Esophagus squamous epithelium (tissue), 5 donors: Measurements from ENCODE around the gene DSCAML1. TPM values are rescaled to one million over a fixed set of nuclear protein-coding genes. Genes with fewer than 3 reads are reported as not detected.

Experiments used
- DNase-seq: peaks from one replicate; lab custom pipeline; 2025; lab: John Stamatoyannopoulos, UW
- H3K27ac ChIP-seq, 4 donors: fragments of 200-600 bp; sonication (generic); one replicate each; pipeline ENCODE4 v1.5.1; 2016 to 2019; ENCODE audit warnings: mild to moderate bottlenecking in 1 of 4
- H3K27me3 ChIP-seq, 4 donors: fragments of 200-600 bp; sonication (generic); 1 replicate in 3 of 4; 2 replicates in 1 of 4; pipeline versions ENCODE4 v1.5.1 to v1.6.0; 2017 to 2021; ENCODE audit warnings: antibody characterized with exemption in 1 of 4
- H3K36me3 ChIP-seq, 3 donors: fragments of 200-600 bp; sonication (generic); one replicate each; pipeline ENCODE4 v1.5.1; 2016 to 2019
- H3K4me1 ChIP-seq, 3 donors: fragments of 200-600 bp; sonication (generic); one replicate each; pipeline ENCODE4 v1.5.1; 2017 to 2019
- H3K4me3 ChIP-seq, 4 donors: fragments of 200-600 bp; sonication (generic); 1 replicate in 3 of 4; 2 replicates in 1 of 4; pipeline ENCODE4 v1.5.1; 2016 to 2019; ENCODE audit warnings: mild to moderate bottlenecking in 2 of 4, moderate library complexity in 1 of 4
- H3K9me3 ChIP-seq, 3 donors: fragments of 200-600 bp; sonication (generic); one replicate each; pipeline ENCODE4 v1.5.1; 2016 to 2019
- CTCF ChIP-seq, 6 experiments: fragments of 450-650 bp in 4 of 6; fragments of 200-600 bp in 2 of 6; sonication (generic) in 2 of 6; IDR thresholded peaks; one replicate each; pipeline ENCODE4 v1.5.1; 2016 to 2019; ENCODE audit warnings: antibody characterized with exemption in 6 of 6, mild to moderate bottlenecking in 4 of 6, moderate library complexity in 4 of 6
- POLR2A ChIP-seq, 4 donors: fragments of 450-650 bp; IDR thresholded peaks; one replicate each; pipeline ENCODE4 v1.6.1; 2017; ENCODE audit warnings: antibody characterized with exemption in 4 of 4, mild to moderate bottlenecking in 4 of 4, moderate library complexity in 3 of 4
- WGBS, 2 donors: methylation state at CpG; one replicate each; pipeline ENCODE4 v1.1.5; 2018; 5-methylcytosine and 5-hydroxymethylcytosine counted together
- intact Hi-C: fragments of 100-400 bp; cut with DNase I; formaldehyde crosslinking; loops from one replicate; pipeline ENCODE4 v1.15.0; 2022
- total RNA-seq, 4 donors: library from RNA; depleted of rRNA; stranded (reverse); fragments of >200 nt; gene quantifications; one replicate each; pipeline ENCODE4 v1.1.0, GENCODE V29; 2016
- donor health status: DM: yes; HTN: yes; CAD: no.

DSCAML1 gene
- total RNA-seq, 4 donors from 2014 or later = 0.04 to 0.19 TPM; not detected in 2

DNA sequence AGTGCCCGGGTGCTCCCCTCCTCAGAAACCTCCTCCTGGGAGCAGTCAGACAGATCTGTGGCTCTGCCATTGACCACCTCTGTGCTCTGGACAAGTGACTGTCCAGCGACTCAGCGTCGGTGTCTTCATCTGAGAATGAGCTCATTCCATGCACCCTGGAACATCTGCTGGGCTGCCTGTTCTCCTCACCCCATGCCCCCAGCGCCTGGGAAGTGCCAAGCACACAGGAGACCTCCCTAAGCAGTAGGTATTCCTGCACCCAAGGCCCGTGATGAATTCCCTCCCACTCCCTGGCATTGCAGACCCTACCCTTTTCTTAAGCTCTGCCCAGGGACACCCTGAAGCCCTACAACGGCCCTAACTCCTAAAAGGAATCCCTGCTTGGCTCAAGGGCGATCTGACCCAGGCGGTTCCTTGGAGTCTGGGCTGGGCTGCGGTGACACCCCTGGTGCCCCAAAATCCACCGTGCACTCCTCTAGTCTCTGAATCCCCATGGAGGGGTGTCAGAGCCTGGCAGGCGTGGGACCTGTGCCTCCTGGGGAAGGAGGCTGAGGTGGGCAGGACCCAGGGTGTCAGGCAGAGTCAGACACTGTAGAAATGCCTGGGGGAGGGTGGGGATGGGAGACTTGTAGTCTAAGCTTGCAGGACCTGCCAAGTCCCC, 377.4 kb downstream of the DSCAML1 start:
- no peaks in the 10 kb centered on the region for H3K4me1 ChIP-seq
- no peak overlapping the region for H3K27ac ChIP-seq
- intact Hi-C loops = loop anchor here (10.0 kb wide), 2 partner anchors 205 to 395 kb away; no protein-coding TSS in a partner anchor
- no peak overlapping the region for H3K4me3 ChIP-seq
- 72 to 81% methylated on average over 2 to 6 of the region's 12 CpGs for WGBS, 2 donors
- TF ChIP-seq POLR2A (IDR thresholded peaks at IDR 0.05) (no peak), CTCF (IDR thresholded peaks at IDR 0.05) (no peak)
- no peak for DNase-seq
- peaks cover 0 to 27% (median 0%) of the 10 kb centered on the region in 4 donors for H3K27me3 ChIP-seq
- no peaks in the 10 kb centered on the region for H3K9me3 ChIP-seq
- H3K36me3 ChIP-seq = no peaks in the 10 kb centered on the region

DNA sequence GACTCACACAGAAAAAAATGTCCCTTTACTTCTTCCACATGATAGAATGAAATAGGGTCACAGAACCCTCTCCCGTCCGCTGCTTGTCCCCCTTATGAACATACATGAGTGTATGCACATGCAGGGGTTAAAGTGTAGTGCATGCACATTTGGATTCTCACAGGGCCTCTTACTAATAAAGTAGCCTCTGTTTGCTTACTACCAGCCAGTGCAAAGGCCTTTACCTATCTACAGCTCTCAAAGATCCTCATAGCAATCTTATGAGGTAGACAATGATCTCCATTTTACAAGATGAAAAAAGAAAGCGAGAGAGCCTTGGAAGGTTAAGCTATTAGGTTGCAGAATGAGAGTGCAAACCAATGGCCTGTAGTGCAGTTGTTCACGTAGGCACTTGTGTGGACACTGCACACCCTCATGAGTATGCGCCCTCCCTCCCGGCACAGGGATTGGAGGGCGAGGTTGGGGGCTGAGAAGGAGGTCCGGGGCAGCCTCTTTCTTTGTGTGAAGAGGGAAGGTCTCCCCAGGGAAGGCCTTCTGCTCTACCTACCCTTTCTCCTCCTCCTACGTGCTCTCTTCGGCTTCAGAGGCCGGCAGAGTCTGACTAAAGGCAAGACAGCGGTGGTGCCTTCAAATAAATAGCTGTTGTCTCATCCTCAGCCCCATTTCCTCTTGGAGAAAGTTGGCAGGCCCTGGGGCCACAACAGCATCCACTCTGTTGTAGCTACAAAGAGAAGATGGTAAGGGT, 378.1 kb downstream of the DSCAML1 start:
- Histone ChIP-seq H3K4me1 (no peaks in the 10 kb centered on the region), H3K36me3 (no peaks in the 10 kb centered on the region), H3K27me3 (peaks cover 0 to 27% (median 0%) of the 10 kb centered on the region in 4 donors), H3K9me3 (no peaks in the 10 kb centered on the region), H3K27ac (no peak overlapping the region), H3K4me3 (no peak overlapping the region)
- TF ChIP-seq POLR2A (IDR thresholded peaks at IDR 0.05) (no peak), CTCF (IDR thresholded peaks at IDR 0.05) (no peak)
- intact Hi-C loops = no loop called here
- DNase-seq = no peak
- WGBS, 2 donors = 67 to 84% methylated on average over 8 to 12 of the region's 12 CpGs

DNA sequence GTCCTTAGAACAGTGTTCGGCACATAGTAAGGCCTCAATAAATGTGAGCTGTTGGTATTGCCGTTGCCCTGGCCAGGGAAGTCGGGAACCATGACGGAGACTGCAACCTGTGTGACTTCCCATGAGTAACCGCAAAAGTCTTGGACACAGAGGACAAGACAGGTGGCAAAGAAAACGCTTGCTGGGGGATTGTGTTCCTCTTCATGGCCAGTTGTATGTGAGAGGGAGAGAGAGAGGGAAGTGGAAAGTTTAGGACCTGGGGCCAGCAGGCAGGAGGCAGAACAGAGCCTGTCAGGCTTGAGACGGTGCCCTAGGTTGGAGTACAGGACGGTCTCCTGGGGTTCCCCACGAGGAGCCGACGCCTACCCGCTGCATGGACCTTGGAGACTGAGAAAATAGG, 379.2 kb downstream of the DSCAML1 start:
- 78 to 79% methylated on average over 10 to 12 of the region's 12 CpGs for WGBS, 2 donors

GRCh38 chr11:117417342-117417741, 379.7 kb downstream of the DSCAML1 start:
- intact Hi-C loops = no loop called here
- Histone ChIP-seq H3K36me3 (peaks cover 0 to 6% (median 0%) of the 10 kb centered on the region in 3 donors), H3K27ac (no peak overlapping the region), H3K4me1 (no peaks in the 10 kb centered on the region), H3K4me3 (no peak overlapping the region), H3K9me3 (no peaks in the 10 kb centered on the region), H3K27me3 (peaks cover 0 to 27% (median 0%) of the 10 kb centered on the region in 4 donors)
- no peak for DNase-seq
- no peak for TF ChIP-seq CTCF (IDR thresholded peaks at IDR 0.05)
- no peak for TF ChIP-seq POLR2A (IDR thresholded peaks at IDR 0.05)
- WGBS, 2 donors = 40 to 52% methylated on average over 1 to 6 of the region's 6 CpGs

More for the DNA sequence above, 379.2 kb downstream of the DSCAML1 start:
- intact Hi-C loops = no loop called here
- no peak for DNase-seq
- no peaks in the 10 kb centered on the region for H3K9me3 ChIP-seq
- H3K4me3 ChIP-seq = no peak overlapping the region
- no peaks in the 10 kb centered on the region for H3K4me1 ChIP-seq
- H3K27ac ChIP-seq = no peak overlapping the region
- peaks cover 0 to 27% (median 0%) of the 10 kb centered on the region in 4 donors for H3K27me3 ChIP-seq
- TF ChIP-seq CTCF (IDR thresholded peaks at IDR 0.05) = no peak
- TF ChIP-seq POLR2A (IDR thresholded peaks at IDR 0.05) = no peak
- H3K36me3 ChIP-seq = peaks cover 0 to under 1% (median 0%) of the 10 kb centered on the region in 3 donors

GRCh38 chr11:117415358-117415896, 381.6 kb downstream of the DSCAML1 start:
- H3K4me1 ChIP-seq = no peaks in the 10 kb centered on the region
- TF ChIP-seq CTCF (IDR thresholded peaks at IDR 0.05) (no peak), POLR2A (IDR thresholded peaks at IDR 0.05) (no peak)
- H3K27ac ChIP-seq = no peak overlapping the region
- 66 to 67% methylated on average over 6 of the region's 8 CpGs for WGBS, 2 donors
- H3K9me3 ChIP-seq = no peaks in the 10 kb centered on the region
- H3K4me3 ChIP-seq = no peak overlapping the region
- peaks cover 0 to 25% (median 0%) of the 10 kb centered on the region in 3 donors for H3K36me3 ChIP-seq
- H3K27me3 ChIP-seq = peaks cover 0 to 20% (median 0%) of the 10 kb centered on the region in 4 donors
- intact Hi-C loops = no loop called here
- DNase-seq = no peak
